ENCODE results near the gene FHOD3.

Gene FHOD3

DNA sequence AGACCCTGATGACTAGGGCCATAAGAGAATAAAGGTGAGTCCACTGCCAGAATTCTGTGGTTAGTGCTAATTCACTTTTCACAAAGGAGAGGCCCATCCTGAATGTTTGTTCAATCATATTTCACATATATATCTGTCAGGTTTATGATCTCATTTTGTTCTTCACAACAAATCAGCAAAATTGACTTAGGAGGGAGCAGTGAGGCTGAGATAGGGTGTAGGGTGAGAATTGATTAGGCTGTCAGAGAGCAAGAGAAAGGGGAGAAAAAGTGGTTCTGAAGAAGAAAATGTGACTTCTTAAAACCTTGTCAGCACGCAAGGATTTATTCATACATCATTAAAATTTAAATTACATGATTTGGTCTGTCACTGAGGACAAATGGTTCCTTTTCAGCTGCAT lies 117.7 kb downstream of the FHOD3 start:
- DNase-seq: no peak

DNA sequence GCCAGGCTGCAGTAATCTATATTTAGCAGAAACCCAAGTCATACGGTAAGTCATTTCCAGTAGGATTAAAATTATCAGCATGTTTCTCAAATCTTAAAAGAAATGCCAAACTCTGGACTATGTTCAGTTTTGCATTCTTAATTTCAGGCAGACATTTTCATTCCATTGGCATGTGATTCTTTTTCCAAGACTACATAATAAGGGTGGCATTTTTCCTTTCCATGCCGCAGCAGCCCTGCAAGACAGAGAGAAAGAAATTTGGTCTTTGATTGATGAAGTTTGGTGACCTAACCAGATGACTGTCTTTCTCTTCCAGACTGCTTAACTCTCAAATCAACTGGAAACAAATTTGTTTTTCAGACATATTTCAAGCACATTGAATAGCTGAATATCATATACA lies 118.1 kb downstream of the FHOD3 start:
- DNase-seq: no peak

DNA sequence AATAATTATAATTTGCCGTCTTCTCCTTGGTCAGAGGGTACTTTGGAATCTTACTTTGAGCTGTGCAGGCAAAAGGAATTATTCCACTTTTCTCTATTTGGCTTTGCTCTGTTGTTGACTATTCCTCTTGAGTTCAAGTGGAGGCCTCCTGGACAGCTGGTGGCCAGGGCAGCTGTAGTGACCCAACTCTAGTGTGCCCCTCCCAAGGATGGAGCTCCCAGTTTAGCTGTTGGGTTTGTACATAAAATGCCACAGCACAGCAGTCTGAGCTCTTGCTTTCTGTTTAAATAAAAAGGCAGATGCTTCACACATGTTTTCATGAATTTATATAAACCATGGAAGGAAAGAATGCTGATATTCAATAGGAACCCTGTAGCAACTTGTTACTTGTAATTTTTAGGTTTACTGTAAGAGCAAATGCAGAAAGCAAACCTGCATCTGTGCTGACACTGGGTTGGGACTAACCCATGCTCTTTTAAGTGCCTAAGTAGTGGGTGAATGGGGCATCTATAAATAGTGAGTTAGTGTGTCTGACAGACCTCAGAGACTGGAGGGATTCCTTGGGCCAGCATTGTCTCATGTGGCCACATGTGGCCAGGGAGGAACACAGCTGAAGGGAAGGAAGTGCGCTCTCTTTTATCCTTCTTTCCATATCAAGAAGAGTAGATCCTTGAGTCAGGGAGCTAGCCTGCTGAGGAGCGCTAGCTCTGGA lies 121.8 kb downstream of the FHOD3 start:
- DNase-seq: no peak

DNA sequence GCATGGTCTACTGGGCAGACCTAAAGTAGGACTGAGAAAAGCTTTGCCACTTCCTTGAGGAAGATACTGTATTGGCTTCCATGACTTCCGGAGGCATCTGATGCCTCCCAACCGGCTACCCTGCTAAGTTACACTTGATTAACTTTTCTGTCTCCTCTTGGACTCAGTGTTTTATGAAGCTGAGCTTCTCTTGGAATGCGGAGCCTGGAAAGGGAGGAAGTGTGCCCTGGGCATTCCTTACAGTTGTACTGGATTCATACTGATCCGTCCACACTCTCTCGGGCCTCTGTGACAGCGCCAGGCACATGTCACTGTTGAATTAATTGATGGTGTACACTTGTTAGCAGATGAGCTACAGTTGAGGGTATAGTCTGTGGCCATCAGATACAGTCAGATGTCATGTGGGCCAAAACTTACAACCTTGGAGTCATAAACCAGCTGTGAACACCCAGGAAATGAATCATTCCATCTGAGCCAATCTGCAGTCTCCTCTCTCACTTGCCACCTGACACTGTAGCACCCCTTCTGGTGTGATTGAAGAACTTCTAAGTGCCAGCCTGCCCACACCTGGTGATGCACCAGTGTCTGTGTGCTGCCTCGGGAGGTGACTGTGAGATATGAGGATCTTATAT lies 122.5 kb downstream of the FHOD3 start:
- no peak for DNase-seq

DNA sequence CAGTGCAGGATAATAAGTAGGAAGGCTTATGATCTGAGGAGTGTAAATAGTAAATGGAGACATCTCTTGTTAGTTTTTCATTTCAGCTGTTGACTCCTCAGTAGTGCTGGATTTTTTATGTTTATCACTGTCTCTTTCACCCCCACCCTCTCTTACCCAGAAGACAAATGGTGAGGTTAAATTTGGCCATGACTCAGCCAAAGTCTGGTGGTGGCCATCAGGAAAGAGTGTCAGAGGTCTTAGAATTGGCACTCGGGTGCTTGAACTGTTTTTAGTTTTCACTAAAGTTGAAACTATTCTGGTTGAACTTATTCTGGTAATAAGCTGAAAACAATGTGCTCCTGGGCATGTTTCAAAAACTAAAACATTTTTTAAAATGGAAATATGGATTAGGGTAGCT lies 123.3 kb downstream of the FHOD3 start:
- DNase-seq: no peak

DNA sequence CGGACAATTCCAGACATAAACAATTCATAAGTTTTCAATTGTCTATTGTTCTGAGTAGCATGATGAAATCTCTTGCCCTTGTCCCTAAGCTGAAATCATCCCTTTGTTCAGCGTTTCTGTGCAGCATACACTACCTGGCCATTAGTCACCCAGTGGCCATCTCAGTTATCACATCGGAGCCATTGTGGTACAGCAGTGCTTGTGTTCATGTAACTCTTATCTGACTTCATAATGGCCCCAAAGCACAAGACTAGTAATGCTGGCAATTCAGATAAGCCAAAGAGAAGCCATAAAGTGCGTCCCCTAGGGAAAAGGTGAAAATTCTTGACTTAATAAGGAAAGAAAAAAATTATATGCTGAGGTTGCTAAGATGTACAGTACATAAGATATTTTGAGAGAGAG lies 127.2 kb downstream of the FHOD3 start:
- DNase-seq: no peak

DNA sequence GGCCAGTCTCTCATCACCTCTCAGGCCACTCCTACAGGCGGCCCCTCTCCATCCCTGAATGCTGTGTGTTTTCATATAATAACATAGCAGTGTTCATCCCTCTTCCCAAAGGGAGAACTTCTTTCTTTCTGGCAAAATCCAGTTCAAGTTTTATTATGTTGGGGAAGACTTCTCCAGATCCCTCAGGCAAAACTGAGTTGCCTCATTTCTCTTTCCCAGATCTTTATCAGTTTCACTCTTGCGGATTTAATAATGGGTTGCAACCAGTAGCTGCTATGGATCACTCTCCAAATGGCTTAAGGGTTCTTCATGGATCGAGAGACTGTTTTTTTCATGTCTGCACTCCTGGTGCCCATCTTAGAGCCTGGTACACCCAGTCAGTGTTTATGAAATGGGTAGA lies 129.9 kb downstream of the FHOD3 start:
- DNase-seq: no peak

DNA sequence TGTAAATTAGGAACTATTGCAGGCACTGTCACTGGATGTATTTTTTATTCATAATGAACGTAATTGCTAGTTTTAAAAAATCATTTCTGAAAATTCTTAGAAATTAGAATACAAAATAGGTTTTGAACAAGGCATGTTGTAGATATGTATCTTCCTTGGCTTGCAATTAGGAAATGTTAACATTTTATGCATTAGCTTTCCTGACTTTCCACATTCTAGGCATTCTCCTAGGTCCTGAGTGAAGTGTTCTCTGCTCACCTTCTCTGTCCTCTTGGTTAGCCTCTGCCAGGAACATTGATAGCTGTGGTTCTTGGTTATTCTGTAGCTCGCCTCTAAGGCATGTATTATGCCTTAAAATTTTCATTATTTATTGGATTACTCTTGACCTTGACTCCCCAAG lies 130.3 kb downstream of the FHOD3 start:
- no peak for DNase-seq

DNA sequence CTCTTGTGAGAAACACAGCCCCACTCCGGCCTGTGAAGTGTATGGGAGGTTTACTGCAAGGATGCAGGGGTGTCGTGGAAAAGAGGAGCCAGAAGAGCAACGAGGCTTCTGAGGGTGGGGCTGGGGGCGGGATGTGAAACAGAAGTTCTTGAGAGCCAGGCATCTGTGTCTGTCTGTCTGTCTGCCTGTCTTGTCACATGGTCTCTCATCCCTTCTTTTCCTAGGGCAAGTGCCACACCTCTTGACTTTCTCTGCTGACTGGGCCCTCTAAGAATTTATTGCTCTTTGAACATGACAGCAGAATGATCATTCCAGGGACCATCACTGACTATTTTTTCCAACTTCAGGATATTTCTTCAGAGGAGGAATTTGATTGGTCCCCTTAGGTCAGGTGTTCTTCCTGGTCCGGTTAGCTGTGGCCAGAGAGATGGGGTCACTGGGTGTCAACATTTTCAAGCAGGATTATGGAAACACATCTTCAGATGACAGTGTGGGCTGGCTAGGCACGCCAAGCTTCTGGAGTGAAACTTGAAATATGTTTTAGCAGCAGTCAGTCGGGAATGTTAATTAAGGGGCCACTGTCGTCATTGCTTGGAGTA lies 131.0 kb downstream of the FHOD3 start:
- no peak for DNase-seq

DNA sequence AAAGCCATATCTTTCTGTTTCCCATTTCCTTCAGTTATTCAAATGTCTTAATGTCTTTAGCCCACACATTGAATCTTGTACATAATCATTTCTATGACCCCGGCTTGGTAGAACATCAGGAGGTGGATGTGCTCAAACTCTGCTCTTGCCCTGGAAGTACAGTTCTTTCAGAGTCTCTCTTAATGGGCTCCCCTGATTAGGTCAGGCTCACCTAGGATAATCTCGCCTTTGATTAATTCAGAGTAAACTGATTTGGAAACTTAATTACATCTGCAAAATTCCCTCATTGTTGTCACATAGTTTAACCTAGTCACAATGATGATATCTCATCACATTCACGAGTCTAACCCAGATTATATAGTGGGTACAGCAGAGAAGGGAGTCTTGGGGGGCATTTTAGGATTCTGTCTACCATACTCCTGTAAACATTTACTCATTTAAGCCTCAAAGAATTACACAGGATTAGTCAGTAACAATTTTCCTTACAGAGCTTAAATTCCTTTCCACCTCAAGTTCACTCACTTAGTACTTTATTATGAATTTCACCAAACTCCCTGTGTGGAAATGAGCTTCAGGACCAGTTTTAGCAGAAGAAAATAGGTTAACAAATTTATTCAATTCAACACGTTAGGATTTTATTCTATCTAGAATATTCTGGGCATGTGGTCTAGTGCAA lies 135.5 kb downstream of the FHOD3 start:
- DNase-seq: no peak

DNA sequence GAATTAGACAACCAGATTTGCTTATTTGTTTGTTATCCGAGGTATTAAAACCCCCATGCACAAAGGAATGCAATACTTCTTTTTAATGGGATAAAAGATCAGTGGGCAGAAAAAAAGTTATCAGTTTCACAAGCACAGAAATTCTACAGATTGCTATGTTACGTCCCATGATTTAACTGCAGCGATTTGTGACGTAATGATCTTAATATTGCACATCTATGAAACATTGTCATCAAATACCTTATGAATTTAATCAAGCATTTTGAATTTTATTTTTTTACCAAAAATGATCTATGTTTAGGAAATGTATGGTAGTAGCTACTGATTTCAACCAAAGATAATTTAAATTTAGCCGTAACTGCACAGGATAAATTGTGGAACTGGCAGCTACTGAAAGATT lies 138.9 kb downstream of the FHOD3 start:
- DNase-seq: no peak

DNA sequence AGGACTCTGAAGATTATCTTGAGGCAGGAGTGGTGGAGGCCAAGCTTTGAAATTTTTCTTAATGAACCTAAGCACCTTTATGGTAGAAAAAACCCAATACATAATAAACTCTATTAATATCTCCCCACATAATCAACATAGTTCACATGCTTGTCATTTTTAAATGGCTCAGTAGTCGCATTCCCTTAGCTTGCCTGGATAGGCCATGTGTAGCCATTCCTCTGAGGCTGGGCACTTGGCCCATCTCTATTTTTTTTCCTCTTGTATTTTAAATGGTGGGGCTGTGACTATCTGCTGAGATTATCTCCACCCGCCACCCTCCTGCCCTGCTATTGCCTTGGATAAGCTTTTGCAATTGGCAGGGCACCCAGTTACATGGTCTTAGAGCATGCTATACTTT lies 143.1 kb downstream of the FHOD3 start:
- no peak for DNase-seq

DNA sequence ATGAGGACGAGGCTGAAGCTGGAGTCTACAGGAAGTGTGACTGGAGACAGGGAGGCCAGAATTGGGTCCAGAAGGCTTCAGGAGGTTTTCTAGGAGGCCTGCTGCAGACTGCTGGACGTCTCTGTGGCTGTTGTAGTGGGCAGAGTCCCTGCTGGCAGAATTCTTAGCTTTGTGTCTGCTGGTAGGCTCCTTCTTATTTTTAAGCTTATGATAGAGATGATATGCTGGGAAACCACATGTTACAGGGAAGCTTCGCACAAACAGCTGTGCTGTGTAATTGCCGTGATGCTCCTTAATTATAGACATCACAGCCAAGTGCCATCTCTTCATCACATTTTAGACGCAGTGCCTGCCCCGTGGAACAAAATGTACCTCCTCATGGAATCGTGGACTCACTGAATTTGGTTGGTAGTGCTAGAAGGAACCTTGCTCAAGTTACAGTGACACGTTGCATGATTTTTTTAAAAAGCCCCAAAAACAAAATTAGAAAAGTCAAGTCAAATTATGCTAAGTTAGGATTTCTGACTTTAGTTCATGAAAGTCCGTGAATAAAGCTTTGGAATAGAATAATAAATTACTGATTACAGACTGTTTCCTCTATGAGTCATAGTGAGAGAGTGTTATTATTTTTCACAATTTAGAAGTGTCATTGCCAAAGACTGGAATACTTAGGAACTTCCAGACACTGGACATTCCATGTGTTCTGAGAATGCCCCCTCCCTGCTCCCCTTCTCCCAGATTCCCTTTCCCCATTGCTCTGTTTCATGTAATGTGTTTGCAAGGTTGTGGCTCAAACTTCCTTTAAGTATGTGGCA lies 144.1 kb downstream of the FHOD3 start:
- no peak for DNase-seq

DNA sequence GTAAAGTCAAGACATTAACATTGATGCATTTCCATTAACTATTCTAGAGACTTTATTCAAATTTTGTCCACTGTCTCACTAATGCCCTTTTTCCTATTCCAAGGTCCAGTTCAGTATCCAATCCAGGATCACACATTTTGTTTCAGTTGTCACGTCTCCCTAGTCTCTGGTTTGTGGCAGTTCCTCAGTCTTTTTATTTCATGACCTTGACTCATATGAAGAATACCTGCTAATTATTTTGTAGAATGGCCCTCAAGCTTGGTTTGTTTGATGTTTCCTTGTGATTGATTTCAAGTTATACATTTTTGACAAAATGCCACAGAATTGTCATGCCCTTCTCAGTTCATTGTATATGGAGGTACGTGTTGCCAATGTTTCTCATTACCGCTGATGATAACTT lies 145.2 kb downstream of the FHOD3 start:
- no peak for DNase-seq

DNA sequence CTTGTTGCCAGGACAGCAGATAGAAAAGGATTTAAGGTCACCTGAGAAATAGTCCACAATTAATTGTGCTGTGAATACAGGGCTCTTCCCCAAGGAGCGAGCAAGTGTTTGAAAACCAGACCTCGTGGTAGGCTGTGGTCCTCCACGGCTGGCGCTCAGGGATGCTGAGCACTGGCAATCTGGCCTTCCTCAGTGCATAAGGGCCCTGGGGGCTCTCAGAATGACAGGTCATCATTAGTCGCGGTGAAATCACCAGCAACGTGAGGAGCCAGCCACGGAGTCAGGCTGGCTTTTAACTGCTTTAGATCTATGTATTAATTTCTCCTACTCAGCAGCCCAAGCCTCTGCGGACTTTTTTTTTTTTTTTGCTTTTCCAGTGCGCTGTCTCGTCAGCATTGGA lies 148.5 kb downstream of the FHOD3 start:
- DNase-seq: no peak

DNA sequence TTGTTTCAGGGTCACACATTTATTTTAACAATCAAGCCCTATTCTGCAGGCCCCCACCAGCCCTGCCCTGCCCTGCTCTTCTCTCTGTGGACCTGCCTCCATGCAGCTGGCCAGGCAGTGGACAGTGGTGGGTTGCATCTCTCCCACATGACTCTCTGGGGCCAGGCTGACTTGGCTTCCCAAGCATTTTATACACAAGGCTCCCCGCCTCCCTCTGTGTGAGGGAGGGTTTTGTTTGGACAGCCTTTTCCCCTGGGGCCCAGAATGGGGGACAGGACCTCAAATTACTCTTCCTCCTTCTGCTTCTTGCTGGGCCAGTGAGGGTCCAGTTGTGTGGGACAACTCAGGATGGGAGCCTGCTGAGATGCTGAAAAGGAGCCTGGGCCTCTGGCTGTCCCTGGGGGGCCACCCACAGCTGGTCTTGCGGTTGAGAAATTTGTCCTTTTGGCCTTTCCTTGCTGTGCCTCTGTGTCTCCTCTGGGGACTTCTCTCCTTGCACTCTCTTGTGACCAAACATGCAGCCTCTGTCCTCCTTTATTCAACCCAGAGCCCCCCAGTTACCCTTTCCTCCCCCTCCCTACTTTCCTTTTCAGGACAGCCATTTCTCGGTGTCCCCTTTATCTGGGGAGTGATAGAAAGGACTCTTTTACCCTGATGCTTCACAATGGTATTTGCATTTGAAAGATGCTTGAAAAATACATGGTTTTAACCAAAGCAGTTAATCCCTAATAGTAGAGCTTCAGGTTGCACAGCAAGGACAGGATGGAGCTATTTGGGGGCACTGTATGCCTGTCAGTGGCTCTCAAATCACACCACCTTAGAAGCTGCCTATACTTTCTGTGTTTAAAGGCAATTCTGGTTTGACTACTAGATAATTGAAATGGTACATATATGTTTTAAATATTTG lies 151.1 kb downstream of the FHOD3 start:
- DNase-seq: no peak

DNA sequence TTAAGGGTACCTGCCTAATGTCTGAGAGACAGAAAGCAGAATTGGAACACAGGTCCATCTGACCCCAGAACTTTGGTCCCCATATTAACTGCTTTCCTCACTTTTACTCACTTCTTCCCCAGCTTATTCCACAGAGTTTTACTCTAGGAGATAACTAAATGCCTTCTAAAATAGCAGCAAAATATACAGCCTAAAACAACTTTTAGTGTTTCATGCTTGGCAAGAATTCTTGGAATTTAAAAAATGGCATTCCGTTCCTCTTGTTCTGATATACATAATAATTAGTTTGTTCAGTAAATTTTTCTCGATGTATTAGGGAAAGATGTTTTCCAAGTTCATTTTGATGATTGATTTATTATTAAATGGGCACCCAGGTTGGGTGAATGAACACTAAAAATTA lies 151.9 kb downstream of the FHOD3 start:
- DNase-seq: no peak

DNA sequence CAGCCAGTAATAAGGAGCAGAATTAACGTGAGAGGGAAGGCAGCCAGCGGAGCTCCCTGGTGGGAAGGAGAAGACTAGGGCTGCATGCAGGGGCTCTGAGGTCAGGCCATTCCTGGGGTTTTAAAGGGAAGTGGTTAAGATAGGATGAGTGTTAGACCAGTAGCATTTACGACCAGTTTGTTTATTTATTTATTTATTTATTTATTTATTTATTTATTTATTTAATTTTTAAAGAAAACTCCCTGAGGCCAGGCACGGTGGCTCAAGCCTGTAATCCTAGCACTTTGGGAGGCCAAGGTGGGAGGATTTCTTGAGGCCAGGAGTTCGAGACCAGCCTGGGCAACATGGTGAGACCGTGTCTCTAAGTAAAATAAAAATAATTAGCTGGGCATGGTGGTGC lies 152.8 kb downstream of the FHOD3 start:
- no peak for DNase-seq

DNA sequence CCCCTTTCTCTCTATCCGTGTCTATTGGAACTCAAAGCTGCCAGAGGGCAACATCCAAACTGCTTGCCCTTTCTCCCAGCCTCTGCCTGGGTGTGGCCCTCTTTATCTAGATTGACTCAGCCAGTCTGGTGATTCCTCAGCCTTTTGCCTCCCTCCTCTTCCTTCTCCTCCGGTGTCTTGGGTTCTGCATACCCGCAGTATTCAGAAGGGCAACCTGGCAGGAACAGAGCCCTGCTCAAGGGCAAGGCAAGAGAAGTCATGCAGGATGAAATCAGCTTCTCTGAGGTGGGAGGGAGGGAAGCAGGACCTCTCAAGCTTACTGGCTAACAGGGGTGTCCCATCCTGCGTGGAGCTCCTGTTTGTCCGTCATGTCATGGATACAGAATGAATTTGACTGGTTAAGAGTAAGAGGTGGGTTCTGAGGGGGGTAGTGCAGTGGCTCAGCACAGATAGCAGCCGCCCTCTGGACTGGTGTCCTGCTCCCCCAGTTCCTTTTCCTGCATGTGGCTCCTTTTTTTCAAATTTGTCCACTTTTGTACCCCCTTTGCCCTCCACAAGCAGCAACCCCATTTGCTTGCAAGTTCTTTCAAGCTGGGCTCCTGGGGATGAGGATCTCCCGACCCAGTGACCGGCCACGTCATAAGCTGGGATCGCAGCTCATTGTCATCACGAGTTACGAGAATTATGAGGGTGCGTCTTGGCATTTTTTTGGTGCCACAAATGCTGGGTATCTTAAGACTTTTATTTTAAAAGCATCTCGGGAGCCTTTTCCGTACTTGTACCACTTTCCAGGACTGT lies 154.1 kb downstream of the FHOD3 start:
- DNase-seq: no peak

DNA sequence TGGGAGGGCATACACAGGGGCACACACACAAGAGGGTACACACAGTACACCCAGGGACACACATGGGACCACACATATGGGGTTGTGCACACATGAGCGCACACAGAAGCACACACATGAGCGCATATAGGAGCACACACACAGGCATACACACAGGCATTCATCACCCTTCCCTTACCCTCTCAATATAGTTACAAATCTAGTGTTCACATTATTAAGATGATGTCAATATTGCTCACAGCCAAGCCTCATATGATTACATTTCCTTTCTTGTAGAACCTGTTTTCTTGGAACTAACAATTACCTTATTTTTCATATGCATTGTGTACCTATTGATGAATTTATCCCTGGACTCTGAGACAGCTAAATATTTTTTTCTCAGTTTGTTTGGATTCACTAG lies 156.7 kb downstream of the FHOD3 start:
- no peak for DNase-seq

DNA sequence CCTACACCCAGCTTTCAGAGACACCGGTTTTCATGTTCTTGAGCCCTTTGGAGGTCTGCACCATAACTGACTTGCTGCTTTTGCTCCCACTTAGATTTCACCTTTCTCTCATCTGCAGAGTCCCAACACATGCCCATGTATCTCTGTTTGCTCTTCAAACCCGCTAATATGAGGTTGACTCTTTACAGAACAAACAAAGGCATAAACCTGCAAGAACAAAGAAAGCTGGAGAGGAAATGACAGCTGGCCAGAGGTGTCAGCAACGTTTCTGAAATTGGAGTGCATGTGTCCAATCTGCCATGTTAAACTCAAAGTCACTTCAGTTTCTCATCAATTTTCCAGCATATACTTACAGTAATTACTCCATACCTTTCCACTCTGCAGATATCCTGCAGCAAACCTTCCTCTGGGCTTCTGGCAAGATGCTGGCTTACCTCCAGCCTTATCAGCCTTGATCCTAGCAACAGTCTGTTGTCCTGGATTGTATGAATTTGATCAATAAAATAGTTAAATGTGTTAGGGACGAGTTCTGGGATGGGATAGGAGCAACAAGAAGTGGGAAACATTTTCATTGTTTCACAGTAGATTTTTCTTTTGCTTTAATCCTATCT lies 157.4 kb downstream of the FHOD3 start:
- no peak for DNase-seq
